ENCODE results near the gene P2RX1. TPM values are rescaled to one million over a fixed set of nuclear protein-coding genes. Genes with fewer than 3 reads are reported as not detected.

Gene P2RX1
- total RNA-seq, 4 donors from 2014 or later = 0.82 to 11.2 (median 7.0) TPM

DNA sequence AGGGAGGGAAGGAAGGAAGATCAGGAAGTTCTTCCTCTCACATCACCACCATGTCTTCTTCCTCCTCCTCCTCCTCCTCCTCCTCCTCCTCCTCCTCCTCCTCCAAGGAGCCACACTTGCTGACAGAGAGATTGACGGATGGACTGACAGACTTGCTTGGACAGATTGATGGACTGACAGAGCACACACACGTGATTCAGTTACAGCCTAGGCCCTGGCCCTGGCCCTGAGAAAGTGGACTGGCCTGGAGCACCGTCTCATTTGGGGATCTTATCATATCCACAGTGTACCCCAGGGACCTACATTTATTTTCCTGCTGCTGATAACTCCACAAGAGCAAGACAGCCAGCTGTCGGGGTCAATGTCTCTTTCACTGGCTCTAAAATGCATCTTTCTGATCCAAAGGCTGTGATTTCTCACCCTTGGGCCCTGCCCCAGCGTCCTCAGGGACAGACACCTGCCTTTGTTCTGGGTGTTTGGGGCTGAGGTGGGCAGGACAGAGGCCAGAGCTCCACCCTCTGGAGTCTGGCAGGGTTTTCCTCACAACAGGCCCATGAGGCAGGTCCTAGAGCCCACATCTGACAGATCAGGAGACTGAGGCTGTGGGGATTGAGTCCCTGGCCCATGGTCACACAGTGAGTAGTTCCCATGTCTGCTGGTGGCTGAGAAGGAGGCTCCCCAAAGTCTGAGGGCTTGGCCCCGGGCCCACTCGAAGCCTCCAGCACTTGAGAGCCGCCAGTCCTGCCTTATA, 2.3 kb upstream of the P2RX1 start:
- Histone ChIP-seq H3K27ac (peak overlapping the region; percentile 51 to 61 (median 58)), H3K4me3 (no peak overlapping the region), H3K9me3 (no peaks in the 10 kb centered on the region), H3K36me3 (no peaks in the 10 kb centered on the region), H3K4me1 (peaks cover 25 to 43% (median 32%) of the 10 kb centered on the region in 4 donors), H3K27me3 (no peaks in the 10 kb centered on the region)
- in situ Hi-C loops (cut with MboI; ENCODE audit: low pct_ligation_motif_present in 1 of 4, low pct_unique_long_range_greater_than_20kb in 1 of 4, low sequenced_read_pairs in 3 of 4) = loop anchor here in 1 of 4 donors (10.0 kb wide), 1 partner anchor 76 kb away; no protein-coding TSS in a partner anchor
- DNase-seq = no peak
- 51 to 100% methylated on average over 1 to 5 of the region's 8 CpGs for WGBS, 2 donors (ENCODE audit: low coverage in 1 of 2)
- no peak for TF ChIP-seq EP300 (IDR thresholded peaks at IDR 0.05; ENCODE audit: low read depth)
- no peak for TF ChIP-seq POLR2A (IDR thresholded peaks at IDR 0.05)
- TF ChIP-seq, protein P1, sequence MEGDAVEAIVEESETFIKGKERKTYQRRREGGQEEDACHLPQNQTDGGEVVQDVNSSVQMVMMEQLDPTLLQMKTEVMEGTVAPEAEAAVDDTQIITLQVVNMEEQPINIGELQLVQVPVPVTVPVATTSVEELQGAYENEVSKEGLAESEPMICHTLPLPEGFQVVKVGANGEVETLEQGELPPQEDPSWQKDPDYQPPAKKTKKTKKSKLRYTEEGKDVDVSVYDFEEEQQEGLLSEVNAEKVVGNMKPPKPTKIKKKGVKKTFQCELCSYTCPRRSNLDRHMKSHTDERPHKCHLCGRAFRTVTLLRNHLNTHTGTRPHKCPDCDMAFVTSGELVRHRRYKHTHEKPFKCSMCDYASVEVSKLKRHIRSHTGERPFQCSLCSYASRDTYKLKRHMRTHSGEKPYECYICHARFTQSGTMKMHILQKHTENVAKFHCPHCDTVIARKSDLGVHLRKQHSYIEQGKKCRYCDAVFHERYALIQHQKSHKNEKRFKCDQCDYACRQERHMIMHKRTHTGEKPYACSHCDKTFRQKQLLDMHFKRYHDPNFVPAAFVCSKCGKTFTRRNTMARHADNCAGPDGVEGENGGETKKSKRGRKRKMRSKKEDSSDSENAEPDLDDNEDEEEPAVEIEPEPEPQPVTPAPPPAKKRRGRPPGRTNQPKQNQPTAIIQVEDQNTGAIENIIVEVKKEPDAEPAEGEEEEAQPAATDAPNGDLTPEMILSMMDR (IDR thresholded peaks at IDR 0.05) = no peak
- TF ChIP-seq POLR2AphosphoS5 (IDR thresholded peaks at IDR 0.05) = no peak
- intact Hi-C loops (cut with DNase I; ENCODE audit: low total_unique reads) = loop anchor here (10.0 kb wide), 1 partner anchor 86 kb away; no protein-coding TSS in a partner anchor

GRCh38 chr17:3917391-3917931, 1.2 kb upstream of the P2RX1 start:
- no peaks in the 10 kb centered on the region for H3K27me3 ChIP-seq
- peak overlapping the region; percentile 53 to 82 (median 80) for H3K27ac ChIP-seq
- no peak overlapping the region for H3K4me3 ChIP-seq
- no peak for TF ChIP-seq POLR2A (IDR thresholded peaks at IDR 0.05)
- no peak for TF ChIP-seq POLR2AphosphoS5 (IDR thresholded peaks at IDR 0.05)
- TF ChIP-seq, protein P1 (IDR thresholded peaks at IDR 0.05) = no peak
- no peak for TF ChIP-seq EP300 (IDR thresholded peaks at IDR 0.05; ENCODE audit: low read depth)
- intact Hi-C loops (cut with DNase I; ENCODE audit: low total_unique reads) (loop anchor here (10.0 kb wide), 1 partner anchor 87 kb away; no protein-coding TSS in a partner anchor), in situ Hi-C loops (cut with MboI; ENCODE audit: low pct_ligation_motif_present in 1 of 4, low pct_unique_long_range_greater_than_20kb in 1 of 4, low sequenced_read_pairs in 3 of 4) (loop anchor here in 1 of 4 donors (10.0 kb wide), 1 partner anchor 77 kb away; no protein-coding TSS in a partner anchor)
- 17% methylated on average over 11 of the region's 11 CpGs; no CpG with 5 or more reads in 1 of the 2 donors for WGBS, 2 donors (ENCODE audit: low coverage in 1 of 2)
- no peaks in the 10 kb centered on the region for H3K9me3 ChIP-seq
- H3K36me3 ChIP-seq = no peaks in the 10 kb centered on the region
- DNase-seq = peak; percentile 78
- H3K4me1 ChIP-seq = peaks cover 26 to 46% (median 34%) of the 10 kb centered on the region in 4 donors

DNA sequence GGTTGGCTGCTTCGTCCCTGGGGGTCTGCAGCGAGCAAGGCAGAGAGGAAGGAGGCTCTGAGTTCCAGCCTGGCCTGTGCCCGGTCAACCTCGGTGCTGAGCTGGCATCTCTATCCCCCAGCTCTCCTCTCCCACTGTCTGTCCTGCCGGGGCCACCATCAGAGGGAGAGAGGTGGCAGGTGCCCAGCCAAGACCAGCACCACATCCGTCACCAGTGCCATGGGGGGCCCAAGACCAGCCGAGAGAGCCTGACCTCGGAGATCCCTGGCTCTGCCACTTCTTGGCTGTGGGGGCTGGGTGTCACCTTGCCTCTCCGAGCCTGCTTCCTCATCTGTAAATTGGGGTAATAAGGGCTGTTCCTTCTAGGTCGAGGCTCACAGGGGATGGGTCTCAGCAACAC, 560 bp upstream of the P2RX1 start:
- DNase-seq = no peak
- H3K4me1 ChIP-seq = peaks cover 26 to 48% (median 34%) of the 10 kb centered on the region in 4 donors
- H3K9me3 ChIP-seq = no peaks in the 10 kb centered on the region
- intact Hi-C loops (cut with DNase I; ENCODE audit: low total_unique reads) = loop anchor here (10.0 kb wide), 1 partner anchor 88 kb away; no protein-coding TSS in a partner anchor
- no peaks in the 10 kb centered on the region for H3K27me3 ChIP-seq
- H3K36me3 ChIP-seq = no peaks in the 10 kb centered on the region
- 63% methylated on average over 9 of the region's 10 CpGs; no CpG with 5 or more reads in 1 of the 2 donors for WGBS, 2 donors (ENCODE audit: low coverage in 1 of 2)
- in situ Hi-C loops (cut with MboI; ENCODE audit: low pct_ligation_motif_present in 1 of 4, low pct_unique_long_range_greater_than_20kb in 1 of 4, low sequenced_read_pairs in 3 of 4) = loop anchor here in 1 of 4 donors (10.0 kb wide), 1 partner anchor 78 kb away; no protein-coding TSS in a partner anchor
- H3K4me3 ChIP-seq = peak overlapping the region in 1 of 4 donors; percentile 33
- peak overlapping the region; percentile 53 to 82 (median 80) for H3K27ac ChIP-seq
- TF ChIP-seq POLR2A (IDR thresholded peaks at IDR 0.05) = no peak
- TF ChIP-seq POLR2AphosphoS5 (IDR thresholded peaks at IDR 0.05) = no peak
- no peak for TF ChIP-seq EP300 (IDR thresholded peaks at IDR 0.05; ENCODE audit: low read depth)
- TF ChIP-seq, protein P1 (IDR thresholded peaks at IDR 0.05) = no peak

DNA sequence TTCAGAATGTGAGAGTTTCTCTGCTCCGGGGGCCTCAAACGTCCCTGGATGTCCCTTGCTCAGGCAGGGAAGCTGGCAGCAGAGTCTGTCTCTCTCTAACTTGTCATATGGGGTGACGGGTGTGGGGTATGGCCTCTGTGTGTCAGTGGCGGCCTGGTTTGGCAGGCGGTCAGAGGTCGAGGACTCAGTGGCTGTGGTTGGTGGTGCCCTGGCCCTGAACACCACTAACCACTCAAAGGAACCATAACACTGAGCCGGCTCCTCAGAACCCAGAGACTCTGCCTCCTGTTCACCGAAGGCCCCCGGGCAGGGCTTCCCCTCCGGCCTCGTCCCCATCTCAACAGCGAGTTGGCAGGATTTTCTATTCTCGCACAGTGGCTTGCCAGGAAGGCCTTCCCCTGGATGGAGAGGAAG, 677 bp downstream of the P2RX1 start:
- Histone ChIP-seq H3K27me3 (no peaks in the 10 kb centered on the region), H3K36me3 (no peaks in the 10 kb centered on the region), H3K4me1 (peaks cover 29 to 52% (median 36%) of the 10 kb centered on the region in 4 donors), H3K4me3 (peak overlapping the region in 2 of 4 donors; percentile 20 to 33), H3K27ac (peak overlapping the region; percentile 53 to 82 (median 80)), H3K9me3 (no peaks in the 10 kb centered on the region)
- no peak for DNase-seq
- intact Hi-C loops (cut with DNase I; ENCODE audit: low total_unique reads) = loop anchor here (10.0 kb wide), 1 partner anchor 89 kb away; no protein-coding TSS in a partner anchor
- TF ChIP-seq EP300 (IDR thresholded peaks at IDR 0.05; ENCODE audit: low read depth) (no peak), POLR2AphosphoS5 (IDR thresholded peaks at IDR 0.05) (no peak), POLR2A (IDR thresholded peaks at IDR 0.05) (no peak)
- TF ChIP-seq, protein P1 (IDR thresholded peaks at IDR 0.05) = no peak
- WGBS, 2 donors (ENCODE audit: low coverage in 1 of 2) = 74% methylated on average over 13 of the region's 13 CpGs; no CpG with 5 or more reads in 1 of the 2 donors
- in situ Hi-C loops (cut with MboI; ENCODE audit: low pct_ligation_motif_present in 1 of 4, low pct_unique_long_range_greater_than_20kb in 1 of 4, low sequenced_read_pairs in 3 of 4) = loop anchor here in 1 of 4 donors (10.0 kb wide), 1 partner anchor 79 kb away; no protein-coding TSS in a partner anchor
